GM23338 (cell line): ENCODE measurements around the gene GRM5. TPM values are rescaled to one million over a fixed set of nuclear protein-coding genes. Genes with fewer than 3 reads are reported as not detected.
A peak's percentile ranks its signal among the peaks of the same experiment; 100 is the strongest.
"Not testable (repeated sequence)": the region's sequence is repeated elsewhere in the genome, so short reads cannot be mapped to it uniquely, and the experiment has no call there.

Experiments
- ATAC-seq: fragments of 200-7000 bp; cut with Tn5 transposase; 3 replicates; pipeline ENCODE4 v1.9.1; 2020
- DNase-seq: peaks from one replicate; pipeline ENCODE4 v3.0.0-alpha.2; 2015; ENCODE audit warnings: low spot score
- H2AFZ ChIP-seq: fragments of 200-600 bp; sonication (generic); 2 replicates; pipeline ENCODE4 v1.8.0; 2016; ENCODE audit warnings: antibody characterized with exemption, mild to moderate bottlenecking, moderate library complexity
- H3F3A ChIP-seq: fragments of 200-600 bp; sonication (generic); replicated peaks from 2 replicates; pipeline ENCODE4 v1.8.0; 2017; ENCODE audit warnings: antibody characterized with exemption, mixed run types, low read depth
- H3K27ac ChIP-seq: fragments of 200-600 bp; sonication (generic); 2 replicates; pipeline ENCODE4 v1.6.1; 2016; ENCODE audit warnings: low read depth
- H3K27me3 ChIP-seq: fragments of 200-600 bp; sonication (generic); 2 replicates; pipeline ENCODE4 v1.8.0; 2016; ENCODE audit warnings: mild to moderate bottlenecking, mixed run types, moderate library complexity; ENCODE audit not compliant: insufficient read depth
- H3K36me3 ChIP-seq: fragments of 200-600 bp; sonication (generic); 2 replicates; pipeline ENCODE4 v1.8.0; 2016; ENCODE audit warnings: mild to moderate bottlenecking; ENCODE audit not compliant: insufficient read depth
- H3K4me1 ChIP-seq: fragments of 200-600 bp; sonication (generic); 2 replicates; pipeline ENCODE4 v1.8.0; 2016; ENCODE audit warnings: mild to moderate bottlenecking, moderate library complexity; ENCODE audit not compliant: insufficient read depth
- H3K4me2 ChIP-seq: fragments of 200-600 bp; sonication (generic); 2 replicates; pipeline ENCODE4 v1.7.1; 2017; ENCODE audit warnings: mixed run types
- H3K4me3 ChIP-seq: fragments of 200-600 bp; sonication (generic); 2 replicates; pipeline ENCODE4 v1.6.1; 2016; ENCODE audit warnings: mixed run types
- H3K79me2 ChIP-seq: fragments of 200-600 bp; sonication (generic); replicated peaks from 2 replicates; pipeline ENCODE4 v1.8.0; 2017; ENCODE audit warnings: mild to moderate bottlenecking; ENCODE audit not compliant: insufficient read depth
- H3K9me2 ChIP-seq: fragments of 200-600 bp; sonication (generic); 2 replicates; pipeline ENCODE4 v1.8.0; 2017; ENCODE audit not compliant: insufficient read depth
- H4K20me1 ChIP-seq: fragments of 200-600 bp; sonication (generic); replicated peaks from 2 replicates; pipeline ENCODE4 v1.8.0; 2017; ENCODE audit warnings: mild to moderate bottlenecking; ENCODE audit not compliant: insufficient read depth
- H3K27ac Mint-ChIP-seq: 2 replicates; pipeline ENCODE4 v1.8.0; 2020; ENCODE audit warnings: inconsistent platforms, mild to moderate bottlenecking, moderate library complexity, mixed read lengths
- H3K27me3 Mint-ChIP-seq: 3 replicates; pipeline ENCODE4 v1.8.0; 2022; ENCODE audit warnings: low read depth, mild to moderate bottlenecking, moderate library complexity, mixed read lengths, inconsistent platforms; ENCODE audit not compliant: insufficient read depth, poor library complexity
- H3K36me3 Mint-ChIP-seq: 3 replicates; pipeline ENCODE4 v1.8.0; 2021; ENCODE audit warnings: low read depth, mild to moderate bottlenecking, inconsistent platforms, moderate library complexity, mixed read lengths
- H3K4me1 Mint-ChIP-seq: 3 replicates; pipeline ENCODE4 v1.8.0; 2020; ENCODE audit warnings: mild to moderate bottlenecking, inconsistent platforms, mixed read lengths
- H3K4me3 Mint-ChIP-seq: 3 replicates; pipeline ENCODE4 v1.8.0; 2021; ENCODE audit warnings: moderate library complexity, mild to moderate bottlenecking, inconsistent platforms, mixed read lengths
- H3K9me3 Mint-ChIP-seq: 3 replicates; pipeline ENCODE4 v1.8.0; 2020; ENCODE audit warnings: moderate library complexity, mild to moderate bottlenecking, inconsistent platforms, mixed read lengths
- polyA plus RNA-seq: library from polyadenylated mRNA; unstranded; fragments of >200 nt; fragmentation: Nextera tagmentation; extraction: Ambion mirVana; gene quantifications from 2 replicates; pipeline ENCODE4 v1.2.1, GENCODE V29; 2016
- total RNA-seq: library from RNA; depleted of rRNA; stranded (reverse); fragments of >200 nt; shearing (Covaris generic); gene quantifications from 2 replicates; pipeline ENCODE4 v1.2.3, GENCODE V29; 2014
- TF ChIP-seq, protein P1 (sequence below): IDR thresholded peaks from one replicate; pipeline ENCODE4 v1.6.1; 2018; ENCODE audit warnings: antibody characterized with exemption; ENCODE audit not compliant: unreplicated experiment

Gene GRM5
- total and polyA plus RNA-seq, 2 experiments from 2014 or later = 0.23 to 0.45 TPM

DNA sequence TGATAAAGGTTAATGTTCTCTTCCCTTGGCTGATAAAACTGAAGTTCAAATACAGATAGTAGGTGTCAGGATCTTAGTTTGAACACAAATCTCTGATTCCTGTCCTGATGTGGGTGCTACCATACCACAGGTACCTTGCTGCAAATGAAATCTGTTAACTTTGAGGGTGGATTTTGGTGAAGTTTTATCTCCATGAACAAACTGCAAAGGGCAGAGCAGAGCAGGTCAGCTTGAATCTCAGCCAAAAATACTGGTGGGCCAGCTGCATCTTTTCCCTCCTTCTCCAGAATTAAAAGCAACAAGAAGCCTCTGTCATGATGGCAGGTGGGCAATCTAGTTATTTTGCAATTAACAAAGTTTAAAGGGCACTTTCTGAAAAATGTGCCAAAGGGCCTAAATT is 214.2 kb downstream of the GRM5 start:
- H3K4me3 ChIP-seq, ATAC-seq, H3K4me2 ChIP-seq, DNase-seq, H3K4me1 Mint-ChIP-seq, H2AFZ ChIP-seq, H3K27ac ChIP-seq, H3K36me3 Mint-ChIP-seq, H3K9me2 ChIP-seq, H3K4me3 Mint-ChIP-seq, H3K36me3 ChIP-seq, H3K27me3 ChIP-seq, H3K4me1 ChIP-seq, H3K9me3 Mint-ChIP-seq, H3F3A ChIP-seq, H4K20me1 ChIP-seq, H3K79me2 ChIP-seq, H3K27me3 Mint-ChIP-seq: not testable (repeated sequence)
- peak overlapping the region; percentile 12; the same call in 1 of the 2 replicates for H3K27ac Mint-ChIP-seq

DNA sequence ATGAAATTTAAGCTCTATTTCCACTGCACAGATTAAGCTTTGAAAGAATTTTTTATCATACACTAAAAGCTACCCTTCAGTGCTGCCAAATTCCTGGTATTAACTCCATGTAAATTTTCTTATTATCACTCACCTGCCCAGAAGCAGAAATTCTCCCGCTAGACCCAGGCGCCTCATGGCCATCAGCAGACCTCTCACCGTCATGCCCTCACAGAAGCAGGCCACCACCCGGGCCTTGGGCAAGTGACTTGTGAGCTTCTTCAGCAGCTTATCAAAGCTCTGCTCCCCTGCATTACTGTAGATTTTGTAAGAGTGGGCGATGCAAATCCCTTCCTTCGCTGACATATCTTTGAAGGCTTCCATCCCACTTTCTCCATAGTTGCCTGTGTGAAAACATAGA is 216.0 kb downstream of the GRM5 start:
- not testable (repeated sequence) for H3K36me3 Mint-ChIP-seq, H3K4me1 Mint-ChIP-seq, H3K4me3 Mint-ChIP-seq, H4K20me1 ChIP-seq, H3K27ac Mint-ChIP-seq, ATAC-seq, H3K36me3 ChIP-seq, H3K9me3 Mint-ChIP-seq, H3K9me2 ChIP-seq, H3K4me3 ChIP-seq, H3K27me3 Mint-ChIP-seq, H3K4me2 ChIP-seq, H3F3A ChIP-seq, DNase-seq, H3K4me1 ChIP-seq, H3K27ac ChIP-seq, H2AFZ ChIP-seq, H3K27me3 ChIP-seq, H3K79me2 ChIP-seq

DNA sequence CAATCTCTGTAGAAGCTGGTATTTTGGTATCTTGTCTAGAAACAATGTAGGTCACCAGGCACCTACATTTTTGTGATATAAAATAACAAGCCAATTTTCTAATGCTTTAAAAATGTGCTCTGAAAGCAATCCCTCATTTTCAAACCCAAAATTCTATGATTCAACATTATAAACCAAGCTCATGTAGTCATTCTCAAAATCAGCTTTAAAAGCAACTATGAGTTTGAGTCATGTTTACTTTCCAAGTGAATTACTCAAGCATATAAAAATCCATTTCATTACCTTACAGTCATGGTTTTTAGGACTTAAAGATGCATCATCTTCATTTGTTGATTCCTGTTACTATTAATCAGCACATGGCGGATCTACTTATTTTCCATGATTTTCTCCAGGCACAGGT is 216.4 kb downstream of the GRM5 start:
- no peak for DNase-seq
- no peak overlapping the region for H3K27ac Mint-ChIP-seq
- no peak overlapping the region for H2AFZ ChIP-seq
- H3K79me2 ChIP-seq = no peaks in the 10 kb centered on the region
- no peaks in the 10 kb centered on the region for H3K9me3 Mint-ChIP-seq
- no peaks in the 10 kb centered on the region for H4K20me1 ChIP-seq
- H3K27me3 Mint-ChIP-seq = no peaks in the 10 kb centered on the region
- no peak for ATAC-seq
- no peaks in the 10 kb centered on the region for H3K9me2 ChIP-seq
- no peaks in the 10 kb centered on the region for H3K27me3 ChIP-seq
- H3K27ac ChIP-seq = no peak overlapping the region
- TF ChIP-seq, protein P1, sequence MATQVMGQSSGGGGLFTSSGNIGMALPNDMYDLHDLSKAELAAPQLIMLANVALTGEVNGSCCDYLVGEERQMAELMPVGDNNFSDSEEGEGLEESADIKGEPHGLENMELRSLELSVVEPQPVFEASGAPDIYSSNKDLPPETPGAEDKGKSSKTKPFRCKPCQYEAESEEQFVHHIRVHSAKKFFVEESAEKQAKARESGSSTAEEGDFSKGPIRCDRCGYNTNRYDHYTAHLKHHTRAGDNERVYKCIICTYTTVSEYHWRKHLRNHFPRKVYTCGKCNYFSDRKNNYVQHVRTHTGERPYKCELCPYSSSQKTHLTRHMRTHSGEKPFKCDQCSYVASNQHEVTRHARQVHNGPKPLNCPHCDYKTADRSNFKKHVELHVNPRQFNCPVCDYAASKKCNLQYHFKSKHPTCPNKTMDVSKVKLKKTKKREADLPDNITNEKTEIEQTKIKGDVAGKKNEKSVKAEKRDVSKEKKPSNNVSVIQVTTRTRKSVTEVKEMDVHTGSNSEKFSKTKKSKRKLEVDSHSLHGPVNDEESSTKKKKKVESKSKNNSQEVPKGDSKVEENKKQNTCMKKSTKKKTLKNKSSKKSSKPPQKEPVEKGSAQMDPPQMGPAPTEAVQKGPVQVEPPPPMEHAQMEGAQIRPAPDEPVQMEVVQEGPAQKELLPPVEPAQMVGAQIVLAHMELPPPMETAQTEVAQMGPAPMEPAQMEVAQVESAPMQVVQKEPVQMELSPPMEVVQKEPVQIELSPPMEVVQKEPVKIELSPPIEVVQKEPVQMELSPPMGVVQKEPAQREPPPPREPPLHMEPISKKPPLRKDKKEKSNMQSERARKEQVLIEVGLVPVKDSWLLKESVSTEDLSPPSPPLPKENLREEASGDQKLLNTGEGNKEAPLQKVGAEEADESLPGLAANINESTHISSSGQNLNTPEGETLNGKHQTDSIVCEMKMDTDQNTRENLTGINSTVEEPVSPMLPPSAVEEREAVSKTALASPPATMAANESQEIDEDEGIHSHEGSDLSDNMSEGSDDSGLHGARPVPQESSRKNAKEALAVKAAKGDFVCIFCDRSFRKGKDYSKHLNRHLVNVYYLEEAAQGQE = no peak
- no peak overlapping the region for H3K4me3 Mint-ChIP-seq
- no peak overlapping the region for H3K4me3 ChIP-seq
- H3K36me3 ChIP-seq = no peaks in the 10 kb centered on the region
- no peak overlapping the region for H3K4me2 ChIP-seq
- no peaks in the 10 kb centered on the region for H3F3A ChIP-seq
- H3K4me1 ChIP-seq = no peaks in the 10 kb centered on the region
- no peaks in the 10 kb centered on the region for H3K4me1 Mint-ChIP-seq
- no peaks in the 10 kb centered on the region for H3K36me3 Mint-ChIP-seq

DNA sequence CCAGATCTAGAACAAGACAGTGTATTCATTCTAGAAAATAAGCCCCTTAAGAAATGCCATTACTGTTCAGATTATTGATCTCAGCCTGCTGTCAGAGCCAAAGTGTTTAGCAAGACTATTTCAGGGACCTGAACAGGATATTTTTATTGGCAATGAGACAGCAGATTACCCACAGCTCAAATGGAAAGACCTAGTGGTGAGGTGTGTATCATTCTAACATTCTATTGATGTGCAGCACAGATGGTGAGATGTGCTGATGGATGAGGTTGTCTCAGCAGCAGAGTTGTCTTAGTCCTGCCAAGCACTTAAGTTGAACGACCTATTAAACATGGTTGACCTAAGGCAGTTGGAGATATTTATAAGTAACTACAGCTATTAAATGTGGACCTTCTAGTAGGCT is 219.5 kb downstream of the GRM5 start:
- H3K27ac ChIP-seq, DNase-seq, H3K36me3 Mint-ChIP-seq, H3K4me2 ChIP-seq, H3K36me3 ChIP-seq, H3K27me3 Mint-ChIP-seq, H3K9me2 ChIP-seq, H3K4me1 ChIP-seq, ATAC-seq, H3F3A ChIP-seq, H2AFZ ChIP-seq, H3K27ac Mint-ChIP-seq, H3K4me3 Mint-ChIP-seq, H3K4me1 Mint-ChIP-seq, H3K4me3 ChIP-seq, H3K27me3 ChIP-seq, H3K9me3 Mint-ChIP-seq, H4K20me1 ChIP-seq, H3K79me2 ChIP-seq: not testable (repeated sequence)

DNA sequence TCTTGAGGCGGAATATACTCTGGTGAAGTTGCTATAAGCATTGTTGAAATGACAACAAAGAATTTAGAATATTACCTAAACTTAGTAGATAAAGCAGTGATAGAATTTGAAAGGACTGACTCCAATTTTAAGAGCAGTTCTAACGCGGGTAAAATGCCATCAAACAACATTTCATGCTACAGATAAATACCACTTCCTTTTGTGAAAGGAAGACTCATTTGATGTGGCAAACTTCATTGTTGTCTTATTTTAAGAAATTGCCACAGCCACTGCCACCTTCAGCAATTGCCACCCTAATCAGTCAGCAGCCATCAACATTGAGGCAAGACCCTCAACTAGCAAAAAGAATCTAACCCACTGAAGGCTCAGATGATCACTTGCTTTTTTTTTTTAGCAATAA is 220.8 kb downstream of the GRM5 start:
- H3K4me3 ChIP-seq, H4K20me1 ChIP-seq, H3K27ac Mint-ChIP-seq, H3K4me1 Mint-ChIP-seq, H3F3A ChIP-seq, H3K27me3 ChIP-seq, H2AFZ ChIP-seq, H3K36me3 Mint-ChIP-seq, H3K36me3 ChIP-seq, H3K27me3 Mint-ChIP-seq, DNase-seq, H3K27ac ChIP-seq, H3K4me3 Mint-ChIP-seq, H3K9me2 ChIP-seq, H3K79me2 ChIP-seq, H3K9me3 Mint-ChIP-seq, H3K4me2 ChIP-seq, ATAC-seq, H3K4me1 ChIP-seq: not testable (repeated sequence)

DNA sequence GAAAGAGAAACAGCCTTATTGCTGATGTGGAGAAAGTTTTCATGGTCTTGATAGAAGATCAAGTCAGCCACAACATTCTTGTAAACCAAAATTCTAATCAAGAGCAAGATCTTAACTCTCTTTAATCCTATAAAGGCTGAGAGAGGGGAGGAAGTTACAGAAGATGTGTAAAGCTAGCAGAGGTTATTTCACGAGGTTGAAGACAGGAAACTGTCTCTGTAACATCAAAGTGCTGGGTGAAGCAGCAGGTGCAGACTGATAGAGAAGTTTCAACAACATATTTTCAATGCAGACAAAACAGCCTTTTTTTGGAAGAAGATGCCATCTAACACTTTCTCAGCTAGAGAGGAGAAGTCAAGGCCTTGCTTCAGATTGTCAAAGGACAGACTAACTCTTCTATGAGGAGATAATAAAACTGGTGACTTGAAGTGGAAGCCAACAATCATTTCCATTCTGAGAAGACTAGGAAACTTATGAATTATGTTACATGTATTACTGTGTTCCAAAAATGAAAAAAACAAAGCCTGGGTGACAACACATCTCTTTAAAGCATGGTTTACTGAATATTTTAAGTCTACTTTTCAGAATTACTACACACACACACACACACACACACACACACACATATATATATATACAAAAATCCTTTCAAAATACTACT is 221.9 kb downstream of the GRM5 start:
- H3K27ac ChIP-seq, H3K36me3 Mint-ChIP-seq, H3K4me2 ChIP-seq, H2AFZ ChIP-seq, H4K20me1 ChIP-seq, H3K36me3 ChIP-seq, H3K4me1 Mint-ChIP-seq, H3K9me3 Mint-ChIP-seq, H3K79me2 ChIP-seq, H3K9me2 ChIP-seq, H3K4me1 ChIP-seq, ATAC-seq, H3K4me3 Mint-ChIP-seq, H3K27me3 Mint-ChIP-seq, H3K4me3 ChIP-seq, H3F3A ChIP-seq, H3K27me3 ChIP-seq, DNase-seq, H3K27ac Mint-ChIP-seq: not testable (repeated sequence)
